ENCODE measurements around the gene BPIFB4.

Gene BPIFB4

GRCh38 chr20:33062105-33062824 lies 17.2 kb upstream of the BPIFB4 start:
- DNase-seq, result no peak

- DNase-seq, result no peak
These were observed 16.7 kb upstream of the BPIFB4 start for GRCh38 chr20:33062825-33063149.

- DNase-seq, result no peak
These were observed 16.2 kb upstream of the BPIFB4 start for GRCh38 chr20:33063271-33063670.

GRCh38 chr20:33064572-33065287 lies 14.7 kb upstream of the BPIFB4 start:
- DNase-seq, result no peak

GRCh38 chr20:33065785-33066184 lies 13.7 kb upstream of the BPIFB4 start:
- DNase-seq, result no peak

- no peak for DNase-seq
These were observed 11.6 kb upstream of the BPIFB4 start for GRCh38 chr20:33067806-33068205.

- no peak for DNase-seq
These were observed 11.0 kb upstream of the BPIFB4 start for GRCh38 chr20:33068251-33068939.

- DNase-seq, result no peak
These were observed 9.8 kb upstream of the BPIFB4 start for GRCh38 chr20:33069673-33070072.

GRCh38 chr20:33070111-33071053 lies 9.1 kb upstream of the BPIFB4 start:
- DNase-seq, result no peak

- no peak for DNase-seq
These were observed 8.2 kb upstream of the BPIFB4 start for GRCh38 chr20:33071198-33071597.

- DNase-seq, result no peak
These were observed 7.1 kb upstream of the BPIFB4 start for GRCh38 chr20:33072362-33072761.

GRCh38 chr20:33072813-33073212 lies 6.6 kb upstream of the BPIFB4 start:
- DNase-seq, result no peak

GRCh38 chr20:33074675-33075074 lies 4.8 kb upstream of the BPIFB4 start:
- no peak for DNase-seq

GRCh38 chr20:33075281-33075680 lies 4.2 kb upstream of the BPIFB4 start:
- no peak for DNase-seq

- no peak for DNase-seq
These were observed 2.6 kb upstream of the BPIFB4 start for GRCh38 chr20:33076662-33077372.

- DNase-seq, result no peak
These were observed 2.1 kb downstream of the BPIFB4 start for GRCh38 chr20:33081411-33082154.

GRCh38 chr20:33082546-33082945 lies 3.1 kb downstream of the BPIFB4 start:
- DNase-seq, result no peak

GRCh38 chr20:33083544-33084340 lies 4.3 kb downstream of the BPIFB4 start:
- DNase-seq, result no peak

- no peak for DNase-seq
These were observed 5.3 kb downstream of the BPIFB4 start for GRCh38 chr20:33084722-33085121.

- DNase-seq, result no peak
These were observed 6.7 kb downstream of the BPIFB4 start for GRCh38 chr20:33086052-33086722.

All from amniotic stem cell (primary cell).